HL-60 (cell line): ENCODE measurements around the gene CFAP221.

ENCODE experiments used
- CTCF ChIP-seq: IDR thresholded peaks from one replicate; pipeline ENCODE4 v1.5.1; 2011; ENCODE audit warnings: low read length, control low read depth, inconsistent platforms; ENCODE audit not compliant: insufficient read depth
- POLR2AphosphoS5 ChIP-seq: IDR thresholded peaks from 2 replicates; pipeline ENCODE4 v1.6.1; 2012; ENCODE audit warnings: low read depth
- REST ChIP-seq: IDR thresholded peaks from 2 replicates; pipeline ENCODE4 v1.6.1; 2012; ENCODE audit warnings: low read depth; ENCODE audit not compliant: insufficient replicate concordance
- SPI1 ChIP-seq: IDR thresholded peaks from 2 replicates; pipeline ENCODE4 v1.6.1; 2012; ENCODE audit warnings: low read depth, mild to moderate bottlenecking, borderline replicate concordance

DNA sequence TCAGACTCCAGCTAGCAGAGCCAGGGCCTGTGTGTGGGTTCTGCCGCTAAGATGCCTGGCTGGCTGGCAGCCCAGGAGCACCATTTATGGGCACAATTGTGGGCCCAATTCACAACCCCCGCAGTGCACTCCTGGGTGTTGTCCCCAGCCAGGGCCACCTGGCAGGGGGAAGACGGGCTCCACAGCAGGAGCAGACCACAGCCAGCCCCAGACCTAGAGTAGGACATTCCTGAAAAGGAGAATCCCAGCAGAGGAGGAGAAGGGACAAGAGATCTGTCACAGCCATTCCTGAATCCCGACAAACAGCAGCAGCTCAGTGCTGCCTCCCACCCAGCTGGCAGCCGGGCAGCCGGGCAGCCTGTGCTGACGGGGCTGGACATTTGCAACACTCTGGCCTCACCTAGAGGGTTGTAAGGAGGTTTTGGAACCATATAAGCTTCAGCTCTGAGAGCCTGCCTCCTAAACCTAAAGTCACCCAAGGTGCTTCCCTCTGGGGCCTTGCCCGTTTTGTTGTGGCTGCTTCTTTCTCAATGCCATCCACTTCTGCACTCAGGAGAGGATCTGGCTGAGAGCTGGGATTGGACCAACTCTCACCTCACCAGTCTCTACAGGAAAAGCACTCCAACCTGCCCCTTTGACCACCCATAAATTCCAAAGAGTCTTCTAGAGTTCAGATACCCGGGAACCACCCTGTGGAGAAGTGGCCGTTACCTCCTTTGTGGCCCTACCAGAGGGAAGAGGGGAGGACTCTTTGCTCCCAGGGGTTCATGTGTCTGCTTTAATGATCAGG, 130.7 kb downstream of the CFAP221 start:
- TF ChIP-seq REST, result no peak
- no peak for TF ChIP-seq CTCF
- TF ChIP-seq SPI1, result no peak
- no peak for TF ChIP-seq POLR2AphosphoS5
